Breast epithelium (tissue), 4 donors: ENCODE data around the gene MACROD2. TPM values are rescaled to one million over a fixed set of nuclear protein-coding genes. Genes with fewer than 3 reads are reported as not detected.

Experiments
- DNase-seq, 2 donors: peaks; one replicate each; pipeline ENCODE4 v3.0.0-alpha.2; 2019; ENCODE audit warnings: low spot score in 2 of 2
- H3K27ac ChIP-seq, 2 donors: fragments of 200-600 bp; sonication (generic) in 1 of 2; one replicate each; pipeline ENCODE4 v1.5.1; 2016 to 2019; ENCODE audit warnings: mild to moderate bottlenecking in 1 of 2
- H3K27me3 ChIP-seq, 2 donors: fragments of 200-600 bp; sonication (generic) in 1 of 2; one replicate each; pipeline versions ENCODE4 v1.5.1 to v1.6.0; 2017 to 2019; ENCODE audit warnings: control low read depth in 1 of 2, mild to moderate bottlenecking in 1 of 2
- H3K36me3 ChIP-seq: fragments of 200-600 bp; one replicate; pipeline ENCODE4 v1.5.1; 2019
- H3K4me1 ChIP-seq, 2 donors: fragments of 200-600 bp; sonication (generic); one replicate each; pipeline ENCODE4 v1.5.1; 2016 to 2019; ENCODE audit warnings: control low read depth in 1 of 2
- H3K4me3 ChIP-seq, 3 donors: fragments of 200-600 bp; sonication (generic); 1 replicate in 2 of 3; 2 replicates in 1 of 3; pipeline ENCODE4 v1.5.1; 2016 to 2019; ENCODE audit warnings: mild to moderate bottlenecking in 3 of 3, moderate library complexity in 2 of 3
- H3K9me3 ChIP-seq, 2 donors: fragments of 200-600 bp; sonication (generic) in 1 of 2; one replicate each; pipeline ENCODE4 v1.5.1; 2016 to 2019; ENCODE audit warnings: control low read depth in 1 of 2
- POLR2A ChIP-seq: fragments of 450-650 bp; IDR thresholded peaks from one replicate; pipeline ENCODE4 v1.6.1; 2016; ENCODE audit warnings: antibody characterized with exemption, mild to moderate bottlenecking, moderate library complexity
- POLR2AphosphoS5 ChIP-seq, 3 donors: sonication (generic); formaldehyde crosslinking; IDR thresholded peaks; one replicate each; pipeline ENCODE4 v1.6.1; 2017; ENCODE audit warnings: antibody characterized with exemption in 3 of 3
- intact Hi-C: fragments of 100-400 bp; cut with DNase I; formaldehyde crosslinking; loops from one replicate; pipeline ENCODE4 v1.15.1; 2023; ENCODE audit warnings: low total_unique reads
- total RNA-seq, 3 donors: library from RNA; depleted of rRNA; stranded (reverse); fragments of >200 nt; gene quantifications; one replicate each; pipeline ENCODE4 v1.1.0, GENCODE V29; 2016
- TF ChIP-seq, protein P1 (sequence below), 3 donors: fragments of 450-650 bp; IDR thresholded peaks; one replicate each; pipeline ENCODE4 v1.5.1; 2016 to 2017; ENCODE audit warnings: antibody characterized with exemption in 3 of 3, mild to moderate bottlenecking in 3 of 3, moderate library complexity in 3 of 3

MACROD2 gene
- total RNA-seq, 3 donors from 2014 or later: 6.7 to 26.8 (median 8.8) TPM

DNA sequence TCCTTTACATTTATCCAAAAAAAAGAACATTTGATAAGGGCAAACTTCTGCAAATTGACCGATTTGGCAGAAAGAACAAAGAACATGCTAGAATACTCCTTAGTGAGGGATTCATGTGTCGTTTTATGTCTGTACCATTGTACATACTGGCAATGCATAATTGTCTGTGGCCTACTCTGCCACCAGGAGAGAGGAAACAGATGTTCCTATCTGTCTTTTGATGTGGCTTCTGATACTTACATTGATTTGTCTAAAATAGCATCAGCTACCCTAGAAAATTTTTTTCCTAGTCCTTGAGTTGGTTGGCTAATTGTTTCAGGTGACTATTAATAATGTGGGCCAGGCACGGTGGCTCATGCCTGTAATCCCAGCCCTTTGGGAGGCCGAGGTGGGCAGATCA is 1923.8 kb downstream of the MACROD2 start:
- H3K27me3 ChIP-seq: no peaks in the 10 kb centered on the region
- no peaks in the 10 kb centered on the region for H3K4me1 ChIP-seq
- no peak overlapping the region for H3K4me3 ChIP-seq
- no peaks in the 10 kb centered on the region for H3K9me3 ChIP-seq
- TF ChIP-seq, protein P1, sequence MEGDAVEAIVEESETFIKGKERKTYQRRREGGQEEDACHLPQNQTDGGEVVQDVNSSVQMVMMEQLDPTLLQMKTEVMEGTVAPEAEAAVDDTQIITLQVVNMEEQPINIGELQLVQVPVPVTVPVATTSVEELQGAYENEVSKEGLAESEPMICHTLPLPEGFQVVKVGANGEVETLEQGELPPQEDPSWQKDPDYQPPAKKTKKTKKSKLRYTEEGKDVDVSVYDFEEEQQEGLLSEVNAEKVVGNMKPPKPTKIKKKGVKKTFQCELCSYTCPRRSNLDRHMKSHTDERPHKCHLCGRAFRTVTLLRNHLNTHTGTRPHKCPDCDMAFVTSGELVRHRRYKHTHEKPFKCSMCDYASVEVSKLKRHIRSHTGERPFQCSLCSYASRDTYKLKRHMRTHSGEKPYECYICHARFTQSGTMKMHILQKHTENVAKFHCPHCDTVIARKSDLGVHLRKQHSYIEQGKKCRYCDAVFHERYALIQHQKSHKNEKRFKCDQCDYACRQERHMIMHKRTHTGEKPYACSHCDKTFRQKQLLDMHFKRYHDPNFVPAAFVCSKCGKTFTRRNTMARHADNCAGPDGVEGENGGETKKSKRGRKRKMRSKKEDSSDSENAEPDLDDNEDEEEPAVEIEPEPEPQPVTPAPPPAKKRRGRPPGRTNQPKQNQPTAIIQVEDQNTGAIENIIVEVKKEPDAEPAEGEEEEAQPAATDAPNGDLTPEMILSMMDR (IDR thresholded peaks at IDR 0.05): no peak
- TF ChIP-seq POLR2A: no peak
- TF ChIP-seq POLR2AphosphoS5 (IDR thresholded peaks at IDR 0.05): no peak
- no peaks in the 10 kb centered on the region for H3K36me3 ChIP-seq
- H3K27ac ChIP-seq: no peak overlapping the region
- intact Hi-C loops: loop anchor here (5.0 kb wide), 1 partner anchor 203 kb away; no protein-coding TSS in a partner anchor
- DNase-seq: no peak

- intact Hi-C loops: no loop called here
- Histone ChIP-seq H3K27ac (no peak overlapping the region), H3K4me1 (no peaks in the 10 kb centered on the region), H3K4me3 (no peak overlapping the region), H3K27me3 (no peaks in the 10 kb centered on the region), H3K36me3 (no peaks in the 10 kb centered on the region), H3K9me3 (no peaks in the 10 kb centered on the region)
- TF ChIP-seq, protein P1 (IDR thresholded peaks at IDR 0.05): no peak
- TF ChIP-seq POLR2A (no peak), POLR2AphosphoS5 (IDR thresholded peaks at IDR 0.05) (no peak)
- no peak for DNase-seq
These were observed 1926.6 kb downstream of the MACROD2 start for GRCh38 chr20:15921930-15922329.

- H3K4me1 ChIP-seq: no peaks in the 10 kb centered on the region
- H3K4me3 ChIP-seq: no peak overlapping the region
- H3K27me3 ChIP-seq: no peaks in the 10 kb centered on the region
- H3K9me3 ChIP-seq: no peaks in the 10 kb centered on the region
- H3K27ac ChIP-seq: no peak overlapping the region
- intact Hi-C loops: no loop called here
- no peak for DNase-seq
- TF ChIP-seq, protein P1 (IDR thresholded peaks at IDR 0.05): no peak
- TF ChIP-seq POLR2AphosphoS5 (IDR thresholded peaks at IDR 0.05) (no peak), POLR2A (no peak)
- H3K36me3 ChIP-seq: no peaks in the 10 kb centered on the region
These were observed 1927.2 kb downstream of the MACROD2 start for GRCh38 chr20:15922556-15922955.

GRCh38 chr20:15923030-15923776 is 1927.9 kb downstream of the MACROD2 start:
- intact Hi-C loops: no loop called here
- TF ChIP-seq POLR2A: no peak
- no peak for TF ChIP-seq POLR2AphosphoS5 (IDR thresholded peaks at IDR 0.05)
- TF ChIP-seq, protein P1 (IDR thresholded peaks at IDR 0.05): no peak
- Histone ChIP-seq H3K27me3 (no peaks in the 10 kb centered on the region), H3K4me1 (no peaks in the 10 kb centered on the region), H3K36me3 (no peaks in the 10 kb centered on the region), H3K27ac (no peak overlapping the region), H3K4me3 (no peak overlapping the region), H3K9me3 (no peaks in the 10 kb centered on the region)
- no peak for DNase-seq

DNA sequence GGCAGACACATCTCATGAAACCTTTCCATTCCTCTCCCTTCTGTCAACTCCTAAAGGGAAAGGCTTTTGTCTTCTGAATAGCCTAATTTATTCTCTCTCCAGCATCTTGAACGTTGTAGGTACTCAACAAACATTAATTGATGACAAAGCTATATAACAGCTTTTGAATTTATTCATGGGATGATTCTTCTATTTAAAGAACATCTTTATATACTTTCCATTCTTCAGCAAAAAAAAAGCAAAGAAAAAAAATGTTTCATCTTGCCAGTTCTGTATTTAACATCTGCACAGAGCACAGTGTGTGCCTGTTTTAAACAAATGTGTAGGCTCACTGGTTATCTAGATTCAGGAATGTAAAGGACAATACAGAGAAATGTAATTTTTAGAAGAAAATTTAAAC is 1929.2 kb downstream of the MACROD2 start:
- Histone ChIP-seq H3K36me3 (no peaks in the 10 kb centered on the region), H3K9me3 (no peaks in the 10 kb centered on the region), H3K27me3 (no peaks in the 10 kb centered on the region), H3K27ac (no peak overlapping the region), H3K4me1 (no peaks in the 10 kb centered on the region), H3K4me3 (no peak overlapping the region)
- intact Hi-C loops: no loop called here
- no peak for TF ChIP-seq POLR2AphosphoS5 (IDR thresholded peaks at IDR 0.05)
- TF ChIP-seq, protein P1 (IDR thresholded peaks at IDR 0.05): no peak
- no peak for TF ChIP-seq POLR2A
- DNase-seq: no peak
